Kidney capillary endothelial cell (primary cell): ENCODE data around the gene MFSD2B.

Source experiments
- DNase-seq: peaks from one replicate; pipeline ENCODE4 v3.0.0-alpha.2; 2018; ENCODE audit warnings: low spot score

The MFSD2B gene

DNA sequence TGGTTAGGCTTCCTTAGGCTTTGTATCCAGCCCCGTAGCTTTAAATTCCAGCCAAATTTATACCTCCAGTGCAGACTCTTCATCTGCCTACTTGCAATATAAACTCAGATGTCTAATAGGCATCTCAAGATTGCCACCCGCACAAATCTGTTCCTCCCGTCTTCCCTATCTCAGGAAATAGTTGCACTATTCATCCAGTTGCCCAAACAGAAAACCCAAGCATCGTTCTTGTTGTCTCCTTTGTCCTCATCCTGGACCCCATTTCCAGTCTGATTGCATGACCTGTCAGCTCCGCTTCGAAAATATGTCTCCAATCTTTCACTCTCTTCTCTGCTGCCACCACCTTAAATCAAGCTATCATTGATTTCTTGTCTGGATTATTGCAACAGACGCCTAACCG is 41.9 kb downstream of the MFSD2B start:
- no peak for DNase-seq

DNA sequence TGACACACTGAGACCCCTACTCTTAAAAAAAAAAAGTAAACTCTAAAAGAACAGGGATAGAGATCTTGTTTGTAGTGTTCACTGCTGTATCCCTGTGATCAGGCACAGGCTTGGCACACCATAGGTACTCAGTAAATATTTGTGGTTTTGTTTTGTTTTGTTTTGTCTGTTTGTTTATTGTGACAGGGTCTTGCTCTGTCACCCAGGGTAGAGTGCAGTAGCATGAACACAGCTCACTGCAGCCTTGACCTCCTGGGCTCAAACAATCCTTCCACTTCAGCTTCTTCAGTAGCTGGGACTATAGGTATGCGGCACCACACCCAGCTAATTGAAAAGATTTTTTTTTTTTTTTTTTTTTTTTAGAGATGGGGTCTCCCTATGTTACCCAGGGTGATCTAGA is 43.1 kb downstream of the MFSD2B start:
- DNase-seq, result no peak

DNA sequence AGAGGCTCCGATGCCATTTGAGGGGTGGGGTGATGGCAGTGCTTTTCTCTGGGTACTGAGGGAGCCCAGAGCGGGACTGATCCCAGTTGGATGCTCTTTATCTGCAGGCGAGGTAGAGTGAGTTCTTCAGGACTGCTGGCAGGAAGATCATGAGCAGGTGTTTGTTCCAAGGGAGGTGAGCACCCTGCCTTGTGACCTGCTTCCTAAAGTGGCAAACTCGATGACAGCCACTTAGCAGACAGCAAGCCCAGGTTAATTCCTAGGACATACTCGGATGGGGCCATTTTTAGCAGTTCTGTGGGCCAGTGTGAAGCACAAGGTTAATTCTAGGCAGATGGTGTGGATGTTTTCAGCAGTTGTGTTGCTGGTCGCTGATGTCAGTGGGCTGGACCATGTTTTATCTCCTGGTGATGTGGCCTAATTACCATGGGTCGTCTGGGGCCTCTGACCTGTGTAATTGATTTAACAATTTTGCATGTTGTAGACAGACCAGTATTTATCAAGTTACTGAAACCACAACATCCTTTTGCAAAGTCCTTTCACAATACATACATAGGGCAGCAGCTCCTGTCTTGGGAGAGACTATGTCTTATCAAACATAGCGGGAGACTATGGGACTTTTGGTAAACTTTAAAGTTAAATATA is 44.6 kb downstream of the MFSD2B start:
- no peak for DNase-seq

DNA sequence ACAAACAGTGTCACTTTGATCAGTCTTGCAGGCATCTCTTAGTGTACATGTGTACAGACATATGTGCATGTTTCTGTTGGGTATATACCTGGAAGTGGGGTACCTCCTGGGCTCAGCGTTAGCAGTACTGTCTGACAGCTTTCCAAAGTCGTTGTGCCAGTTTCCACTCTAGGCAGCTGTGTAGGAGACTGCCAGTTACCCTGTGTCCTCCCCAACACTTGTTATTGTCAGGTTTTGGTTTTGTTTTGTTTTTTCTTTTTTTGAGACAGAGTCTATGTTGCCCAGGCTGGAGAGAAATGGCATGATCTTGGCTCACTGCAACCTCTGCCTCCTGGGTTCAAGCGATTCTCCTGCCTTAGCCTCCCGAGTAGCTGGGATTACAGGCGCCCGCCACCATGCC is 45.9 kb downstream of the MFSD2B start:
- DNase-seq, result no peak

DNA sequence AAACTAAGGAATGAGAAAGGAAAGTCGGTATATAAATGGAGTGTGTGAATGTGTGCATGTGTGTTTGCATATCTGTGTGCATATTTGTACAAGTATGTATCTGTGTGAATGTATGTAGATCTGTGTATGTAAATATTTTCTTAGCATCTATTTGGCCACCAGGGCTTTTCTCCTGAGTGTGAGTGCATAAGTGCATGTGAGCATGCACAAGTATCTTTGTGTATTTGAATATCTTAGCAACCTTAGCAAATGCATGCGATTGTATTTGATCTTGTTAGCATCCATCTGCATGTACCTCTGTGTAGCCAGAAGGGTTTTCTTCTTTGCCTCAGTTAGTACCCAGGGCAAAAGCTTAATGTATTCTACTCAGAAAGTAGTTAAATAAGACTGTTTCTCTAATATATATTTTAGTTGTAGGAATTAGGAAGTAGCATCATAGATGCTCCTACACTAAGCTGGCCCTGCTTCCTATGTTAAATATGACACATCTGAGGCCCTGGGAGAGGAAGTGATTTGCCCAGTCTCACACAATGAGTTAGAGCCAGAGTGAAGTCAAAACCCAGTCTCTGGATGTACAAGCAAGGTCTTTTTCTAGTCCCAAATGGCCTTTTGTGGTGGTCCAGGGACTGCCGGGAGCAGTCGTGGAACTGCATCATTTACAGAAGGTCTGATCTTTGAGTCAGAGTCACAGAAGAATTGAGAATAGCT is 48.8 kb downstream of the MFSD2B start:
- peak; percentile 76 for DNase-seq

DNA sequence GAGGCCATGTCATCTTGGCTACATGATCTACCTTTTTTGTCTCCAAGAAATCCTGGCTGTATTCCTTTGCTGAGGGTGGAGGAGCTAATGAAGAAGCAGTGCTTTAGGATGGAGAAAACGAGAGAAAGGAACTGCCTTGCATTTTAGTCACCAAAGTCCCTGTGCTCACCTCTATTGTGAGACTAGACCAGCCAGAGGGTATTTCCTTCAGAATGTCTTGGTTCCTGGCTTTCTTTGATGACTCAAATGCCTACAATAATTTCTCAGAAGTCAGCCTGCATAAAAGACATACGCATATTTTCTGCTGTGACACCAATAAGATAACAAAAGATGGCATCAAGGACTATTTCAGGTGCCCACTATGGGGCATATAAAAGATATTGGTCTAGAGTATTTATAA is 55.5 kb downstream of the MFSD2B start:
- no peak for DNase-seq

DNA sequence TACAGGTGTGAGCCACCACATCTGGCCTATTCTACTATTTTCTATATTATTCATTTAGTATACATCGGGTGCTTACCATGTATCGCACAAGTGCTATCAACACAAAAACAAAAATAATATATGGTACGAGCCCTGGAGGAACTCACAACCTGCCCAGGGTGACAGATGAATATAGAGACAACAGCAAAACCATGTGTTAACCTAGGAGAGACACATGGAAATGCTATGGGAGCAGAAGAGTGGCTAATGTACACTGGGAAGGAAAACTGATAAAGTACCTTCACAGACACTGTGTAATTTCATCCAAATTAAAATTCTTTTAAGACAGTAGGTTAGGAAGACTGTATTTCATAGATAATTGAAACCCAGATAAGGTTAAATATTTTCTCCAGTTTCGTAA is 62.4 kb downstream of the MFSD2B start:
- DNase-seq, result no peak

DNA sequence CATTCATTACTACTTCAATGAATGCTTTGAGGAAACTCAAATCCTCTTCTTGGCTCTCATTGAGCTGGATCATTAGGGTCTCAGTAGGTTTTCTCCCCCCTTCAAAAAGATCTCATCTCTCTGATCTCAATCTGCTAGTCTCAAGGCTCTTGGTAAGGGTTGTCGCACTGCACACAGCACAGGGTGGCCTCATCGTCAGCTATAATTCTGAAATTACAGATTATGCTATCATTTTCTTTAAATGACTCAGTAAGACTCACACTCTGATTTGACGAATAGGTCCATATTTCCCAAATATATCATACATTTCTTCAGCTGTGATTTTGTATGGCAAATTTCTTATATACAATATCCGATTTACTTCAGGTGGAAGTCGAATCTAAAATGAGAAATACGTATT is 63.9 kb downstream of the MFSD2B start:
- no peak for DNase-seq

DNA sequence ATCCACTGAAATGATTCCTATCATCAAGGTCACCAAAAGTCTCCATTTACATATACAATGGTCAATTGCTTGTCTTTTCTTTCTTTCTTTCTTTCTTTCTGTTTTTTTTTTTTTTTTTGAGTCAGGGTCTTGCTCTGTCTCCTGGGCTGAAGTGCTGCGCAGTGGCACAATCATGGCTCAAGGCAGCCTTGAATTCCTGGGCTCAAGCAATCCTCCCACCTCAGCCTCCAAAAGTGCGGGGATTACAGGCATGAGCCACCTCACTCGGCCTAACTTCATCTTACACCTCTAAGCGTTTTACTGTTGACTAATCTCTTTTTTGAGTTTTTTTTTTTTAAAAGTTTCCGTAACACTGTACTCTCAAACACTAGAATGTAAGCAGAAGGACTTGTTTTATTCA is 65.4 kb downstream of the MFSD2B start:
- DNase-seq, result no peak
